HG03139 (cell line): ENCODE data around the gene LHX6.

Source experiments
- ATAC-seq: cut with Tn5 transposase; IDR thresholded peaks from one replicate; pipeline ENCODE4 v1.9.1; 2021; ENCODE audit not compliant: unreplicated experiment

Gene LHX6

DNA sequence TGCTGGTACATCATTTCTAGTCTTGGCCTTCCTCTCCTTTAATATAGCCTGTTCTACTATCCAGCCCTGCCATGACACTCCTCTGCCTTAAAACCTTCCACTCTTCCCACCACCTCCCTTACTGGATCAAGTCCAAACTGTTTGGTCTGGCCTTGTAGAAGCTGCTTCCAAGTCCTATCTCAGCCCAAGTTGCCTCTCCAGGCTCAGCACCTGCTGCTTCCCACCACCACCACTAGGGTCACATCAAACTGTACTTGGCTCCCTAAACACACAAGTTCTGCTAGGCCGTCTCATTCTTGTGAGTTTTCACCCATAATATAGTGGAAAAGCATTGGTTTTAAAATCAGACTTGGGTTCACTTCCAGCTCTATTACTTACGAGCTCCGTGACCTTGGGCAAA lies 70.6 kb downstream of the LHX6 start:
- ATAC-seq: peak; percentile 50

GRCh38 chr9:122155796-122156195 lies 73.0 kb downstream of the LHX6 start:
- ATAC-seq: no peak
